A673 (cell line): ENCODE results near the gene SRGAP1.

Experiments used
- CTCF ChIP-seq: fragments of 300-800, 200-600 bp; sonication (generic); conservative IDR thresholded peaks from 2 replicates; pipeline ENCODE4 v1.5.1; 2017; ENCODE audit warnings: low read depth, mild to moderate bottlenecking, antibody characterized with exemption, low read length, moderate library complexity, mixed read lengths
- EZH2 ChIP-seq: fragments of 200-600 bp; sonication (generic); IDR thresholded peaks from 2 replicates; pipeline ENCODE4 v1.6.1; 2017; ENCODE audit warnings: borderline replicate concordance, low read depth, mild to moderate bottlenecking, mixed read lengths, antibody characterized with exemption, low read length; ENCODE audit not compliant: poor library complexity, severe bottlenecking

- no peak for TF ChIP-seq CTCF
- no peak for TF ChIP-seq EZH2
Measured at GRCh38 chr12:64145226-64145625, 300.7 kb downstream of the SRGAP1 start.
